HepG2 (cell line): ENCODE results near the gene C22orf15. TPM values are rescaled to one million over a fixed set of nuclear protein-coding genes. Genes with fewer than 3 reads are reported as not detected.

ENCODE experiments used
- AGO2 ChIP-seq: fragments of 200-400 bp; formaldehyde crosslinking; optimal IDR thresholded peaks from 2 replicates; pipeline ENCODE3; 2017; ENCODE audit warnings: mild to moderate bottlenecking, low read depth, low read length, moderate library complexity
- ATM ChIP-seq: fragments of 450-650 bp; IDR thresholded peaks from 2 replicates; pipeline ENCODE4 v1.7.1; 2017; ENCODE audit warnings: mild to moderate bottlenecking, borderline replicate concordance
- HNF4A ChIP-seq: sonication (generic); formaldehyde crosslinking; IDR thresholded peaks from 2 replicates; pipeline ENCODE4 v1.4.0; 2020; ENCODE audit warnings: missing genetic modification reagents
- POLR2A ChIP-seq, 2 experiments: IDR thresholded peaks; 2 replicates each; pipeline ENCODE4 v1.6.1; 2011; ENCODE audit warnings: low read depth in 2 of 2, low read length in 2 of 2, mild to moderate bottlenecking in 1 of 2, moderate library complexity in 1 of 2; ENCODE audit not compliant: insufficient read depth in 1 of 2
- POLR2G ChIP-seq: fragments of 200-400 bp; formaldehyde crosslinking; IDR thresholded peaks from 2 replicates; pipeline ENCODE4 v1.6.1; 2018; ENCODE audit warnings: mild to moderate bottlenecking, low read depth, low read length, moderate library complexity
- RARA ChIP-seq: IDR thresholded peaks from 2 replicates; pipeline ENCODE4 v1.6.1; 2016; ENCODE audit warnings: missing genetic modification reagents, missing compliant biosample characterization
- RBFOX2 ChIP-seq: fragments of 200-400 bp; formaldehyde crosslinking; IDR thresholded peaks from 2 replicates; pipeline ENCODE4 v1.6.1; 2017; ENCODE audit warnings: low read depth, mild to moderate bottlenecking, low read length
- RNF219 ChIP-seq: sonication (generic); formaldehyde crosslinking; IDR thresholded peaks from 2 replicates; pipeline ENCODE4 v1.5.0; 2020; ENCODE audit warnings: mild to moderate bottlenecking, missing genetic modification reagents
- SOX5 ChIP-seq: IDR thresholded peaks from 2 replicates; pipeline ENCODE4 v1.6.1; 2016; ENCODE audit warnings: borderline replicate concordance
- THRA ChIP-seq: sonication (generic); formaldehyde crosslinking; IDR thresholded peaks from 2 replicates; pipeline ENCODE4 v1.4.0; 2020; ENCODE audit warnings: missing genetic modification reagents, borderline replicate concordance
- ZBTB8A ChIP-seq: sonication (generic); formaldehyde crosslinking; IDR thresholded peaks from 2 replicates; pipeline ENCODE4 v1.4.0; 2020; ENCODE audit warnings: mild to moderate bottlenecking, low read depth, missing genetic modification reagents, borderline replicate concordance
- ZFX ChIP-seq: sonication (generic); formaldehyde crosslinking; IDR thresholded peaks from 2 replicates; pipeline ENCODE4 v1.4.0; 2020; ENCODE audit warnings: mild to moderate bottlenecking, low read depth, missing genetic modification reagents, moderate library complexity
- ZNF101 ChIP-seq: sonication (generic); formaldehyde crosslinking; IDR thresholded peaks from 2 replicates; pipeline ENCODE4 v1.4.0; 2020; ENCODE audit warnings: mild to moderate bottlenecking, low read depth, missing genetic modification reagents, borderline replicate concordance
- ZNF207 ChIP-seq: fragments of 450-650 bp; IDR thresholded peaks from 2 replicates; pipeline ENCODE4 v1.6.1; 2016; ENCODE audit warnings: antibody characterized with exemption, borderline replicate concordance
- ZNF230 ChIP-seq: sonication (generic); formaldehyde crosslinking; IDR thresholded peaks from 2 replicates; pipeline ENCODE4 v1.4.0; 2020; ENCODE audit warnings: mild to moderate bottlenecking, missing genetic modification reagents
- ZNF235 ChIP-seq: sonication (generic); formaldehyde crosslinking; IDR thresholded peaks from 2 replicates; pipeline ENCODE4 v1.8.1; 2023; ENCODE audit warnings: mild to moderate bottlenecking, missing genetic modification reagents, borderline replicate concordance
- ZNF777 ChIP-seq: sonication (generic); formaldehyde crosslinking; IDR thresholded peaks from 2 replicates; pipeline ENCODE4 v1.4.0; 2020; ENCODE audit warnings: missing genetic modification reagents
- polyA plus RNA-seq, 8 experiments: library from polyadenylated mRNA; depleted of rRNA in 3 of 8; stranded (reverse) in 7 of 8; unstranded in 1 of 8; fragments of >200 nt; fragmentation: Illumina TruSeq in 4 of 8; extraction: Trizol in 4 of 8; gene quantifications; 2 replicates each; pipeline versions ENCODE4 v1.2.1 to v1.2.3, GENCODE V29; 2011 to 2016; ENCODE audit warnings: low read depth in 4 of 8, missing spikeins in 1 of 8, mixed read lengths in 1 of 8; ENCODE audit not compliant: insufficient read depth in 1 of 8
- total RNA-seq, 5 experiments: library from RNA; depleted of rRNA; stranded (reverse); fragments of >200 nt; fragmentation: Illumina TruSeq; extraction: Trizol; gene quantifications; 2 replicates each; pipeline ENCODE4 v1.2.3, GENCODE V29; 2016; ENCODE audit warnings: low read depth in 1 of 5
- TF ChIP-seq, protein P1 (sequence below): IDR thresholded peaks from 2 replicates; pipeline ENCODE4 v1.6.1; 2016; ENCODE audit warnings: missing compliant biosample characterization, missing genetic modification reagents, borderline replicate concordance
- TF ChIP-seq, protein P2 (sequence below): sonication (generic); formaldehyde crosslinking; IDR thresholded peaks from 2 replicates; pipeline ENCODE4 v1.4.0; 2020; ENCODE audit warnings: missing genetic modification reagents

Gene C22orf15
- total and polyA plus RNA-seq, 2 of the 13 experiments (the other 11 are each of a cell fraction or from before 2014, with no cell fraction given): not detected

DNA sequence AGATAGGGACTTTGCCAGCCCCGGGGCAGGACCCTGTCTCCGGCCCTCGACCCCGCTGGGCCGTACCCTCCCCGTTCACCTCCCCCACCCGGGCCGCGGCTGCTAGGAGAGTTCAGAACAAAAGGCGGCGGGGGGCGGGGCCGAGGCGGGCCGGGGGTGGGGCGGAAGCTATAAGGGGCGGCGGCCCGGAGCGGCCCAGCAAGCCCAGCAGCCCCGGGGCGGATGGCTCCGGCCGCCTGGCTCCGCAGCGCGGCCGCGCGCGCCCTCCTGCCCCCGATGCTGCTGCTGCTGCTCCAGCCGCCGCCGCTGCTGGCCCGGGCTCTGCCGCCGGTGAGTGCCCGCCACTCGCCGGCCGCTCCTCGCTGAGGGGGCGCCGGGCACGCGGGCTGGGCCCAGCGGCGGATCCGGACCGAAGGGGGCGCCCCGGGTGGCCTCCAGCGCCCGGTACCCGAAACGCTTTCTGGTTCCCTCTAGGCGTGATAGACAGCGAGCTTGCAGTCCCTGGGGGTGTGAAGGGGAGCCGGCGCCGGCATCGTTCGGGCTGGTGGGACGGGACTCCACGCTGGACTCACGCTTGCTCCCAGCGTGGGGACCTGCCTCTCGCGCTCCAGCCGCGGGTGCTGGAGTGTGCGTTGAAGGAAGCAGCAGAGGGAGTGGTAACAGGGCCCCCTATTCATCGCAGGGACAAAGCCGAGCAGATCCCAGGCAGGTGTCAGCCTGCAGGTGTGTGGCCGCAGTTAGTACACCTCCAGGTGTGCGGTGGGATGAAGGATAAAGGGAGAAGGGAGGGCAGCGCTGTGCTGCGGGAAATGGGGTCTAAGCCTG lies 10.1 kb downstream of the C22orf15 start, which contains the start of gene MMP11 (continued):
- TF ChIP-seq ZNF230 (CRISPR knock-in tag) (0 out of 2 replicates have a peak, but pooled peaks have one; percentile 6), THRA (peak; percentile 8; the same call in 1 of the 2 replicates), RNF219 (CRISPR knock-in tag) (no peak), POLR2G (peak; percentile 27; the same call in 1 of the 2 replicates), RBFOX2 (peak; percentile 72), RARA (CRISPR knock-in tag) (peak; percentile 17; the same call in 1 of the 2 replicates), ZBTB8A (CRISPR knock-in tag) (no peak), ZNF777 (CRISPR knock-in tag) (0 out of 2 replicates have a peak, but pooled peaks have one; percentile 8), ZFX (CRISPR knock-in tag) (peak; percentile 64), ZNF101 (CRISPR knock-in tag) (no peak), POLR2A (IDR thresholded peaks at IDR 0.05; ENCODE audit: insufficient read depth in 1 of 2, low read depth in 2 of 2, low read length in 2 of 2) (peak; percentile 35 to 74; a peak in 2 of 4 replicates), ZNF235 (CRISPR knock-in tag) (0 out of 2 replicates have a peak, but pooled peaks have one; percentile 21), ZNF207 (no peak), HNF4A (CRISPR knock-in tag) (no peak), ATM (no peak), AGO2 (peak; percentile 59), SOX5 (no peak)
- TF ChIP-seq, protein P1, sequence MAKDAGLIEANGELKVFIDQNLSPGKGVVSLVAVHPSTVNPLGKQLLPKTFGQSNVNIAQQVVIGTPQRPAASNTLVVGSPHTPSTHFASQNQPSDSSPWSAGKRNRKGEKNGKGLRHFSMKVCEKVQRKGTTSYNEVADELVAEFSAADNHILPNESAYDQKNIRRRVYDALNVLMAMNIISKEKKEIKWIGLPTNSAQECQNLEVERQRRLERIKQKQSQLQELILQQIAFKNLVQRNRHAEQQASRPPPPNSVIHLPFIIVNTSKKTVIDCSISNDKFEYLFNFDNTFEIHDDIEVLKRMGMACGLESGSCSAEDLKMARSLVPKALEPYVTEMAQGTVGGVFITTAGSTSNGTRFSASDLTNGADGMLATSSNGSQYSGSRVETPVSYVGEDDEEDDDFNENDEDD (CRISPR knock-in tag): no peak
- TF ChIP-seq, protein P2, sequence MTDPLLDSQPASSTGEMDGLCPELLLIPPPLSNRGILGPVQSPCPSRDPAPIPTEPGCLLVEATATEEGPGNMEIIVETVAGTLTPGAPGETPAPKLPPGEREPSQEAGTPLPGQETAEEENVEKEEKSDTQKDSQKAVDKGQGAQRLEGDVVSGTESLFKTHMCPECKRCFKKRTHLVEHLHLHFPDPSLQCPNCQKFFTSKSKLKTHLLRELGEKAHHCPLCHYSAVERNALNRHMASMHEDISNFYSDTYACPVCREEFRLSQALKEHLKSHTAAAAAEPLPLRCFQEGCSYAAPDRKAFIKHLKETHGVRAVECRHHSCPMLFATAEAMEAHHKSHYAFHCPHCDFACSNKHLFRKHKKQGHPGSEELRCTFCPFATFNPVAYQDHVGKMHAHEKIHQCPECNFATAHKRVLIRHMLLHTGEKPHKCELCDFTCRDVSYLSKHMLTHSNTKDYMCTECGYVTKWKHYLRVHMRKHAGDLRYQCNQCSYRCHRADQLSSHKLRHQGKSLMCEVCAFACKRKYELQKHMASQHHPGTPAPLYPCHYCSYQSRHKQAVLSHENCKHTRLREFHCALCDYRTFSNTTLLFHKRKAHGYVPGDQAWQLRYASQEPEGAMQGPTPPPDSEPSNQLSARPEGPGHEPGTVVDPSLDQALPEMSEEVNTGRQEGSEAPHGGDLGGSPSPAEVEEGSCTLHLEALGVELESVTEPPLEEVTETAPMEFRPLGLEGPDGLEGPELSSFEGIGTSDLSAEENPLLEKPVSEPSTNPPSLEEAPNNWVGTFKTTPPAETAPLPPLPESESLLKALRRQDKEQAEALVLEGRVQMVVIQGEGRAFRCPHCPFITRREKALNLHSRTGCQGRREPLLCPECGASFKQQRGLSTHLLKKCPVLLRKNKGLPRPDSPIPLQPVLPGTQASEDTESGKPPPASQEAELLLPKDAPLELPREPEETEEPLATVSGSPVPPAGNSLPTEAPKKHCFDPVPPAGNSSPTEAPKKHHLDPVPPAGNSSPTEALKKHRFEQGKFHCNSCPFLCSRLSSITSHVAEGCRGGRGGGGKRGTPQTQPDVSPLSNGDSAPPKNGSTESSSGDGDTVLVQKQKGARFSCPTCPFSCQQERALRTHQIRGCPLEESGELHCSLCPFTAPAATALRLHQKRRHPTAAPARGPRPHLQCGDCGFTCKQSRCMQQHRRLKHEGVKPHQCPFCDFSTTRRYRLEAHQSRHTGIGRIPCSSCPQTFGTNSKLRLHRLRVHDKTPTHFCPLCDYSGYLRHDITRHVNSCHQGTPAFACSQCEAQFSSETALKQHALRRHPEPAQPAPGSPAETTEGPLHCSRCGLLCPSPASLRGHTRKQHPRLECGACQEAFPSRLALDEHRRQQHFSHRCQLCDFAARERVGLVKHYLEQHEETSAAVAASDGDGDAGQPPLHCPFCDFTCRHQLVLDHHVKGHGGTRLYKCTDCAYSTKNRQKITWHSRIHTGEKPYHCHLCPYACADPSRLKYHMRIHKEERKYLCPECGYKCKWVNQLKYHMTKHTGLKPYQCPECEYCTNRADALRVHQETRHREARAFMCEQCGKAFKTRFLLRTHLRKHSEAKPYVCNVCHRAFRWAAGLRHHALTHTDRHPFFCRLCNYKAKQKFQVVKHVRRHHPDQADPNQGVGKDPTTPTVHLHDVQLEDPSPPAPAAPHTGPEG (CRISPR knock-in tag): no peak
